Muscle layer of duodenum (tissue), 2 donors: ENCODE results near the gene KCNC1.

Experiments used
- H3K27ac ChIP-seq: one replicate; pipeline ENCODE4 v1.7.0; 2013; ENCODE audit warnings: mild to moderate bottlenecking, low read length
- H3K27me3 ChIP-seq: one replicate; pipeline ENCODE4 v1.7.0; 2013; ENCODE audit warnings: low read depth, mild to moderate bottlenecking, control low read depth, low read length
- H3K36me3 ChIP-seq, 2 donors: one replicate each; pipeline ENCODE4 v1.7.0; 2013; ENCODE audit warnings: low read length in 2 of 2, control low read depth in 1 of 2, mild to moderate bottlenecking in 1 of 2; ENCODE audit not compliant: insufficient read depth in 2 of 2, control insufficient read depth in 1 of 2
- H3K4me1 ChIP-seq, 2 donors: one replicate each; pipeline ENCODE4 v1.7.0; 2013; ENCODE audit warnings: low read length in 2 of 2, mild to moderate bottlenecking in 2 of 2, control low read depth in 1 of 2, moderate library complexity in 1 of 2; ENCODE audit not compliant: insufficient read depth in 2 of 2, control insufficient read depth in 1 of 2
- H3K4me3 ChIP-seq, 2 donors: one replicate each; pipeline ENCODE4 v1.7.0; 2013; ENCODE audit warnings: low read length in 2 of 2, low read depth in 1 of 2, mild to moderate bottlenecking in 1 of 2
- H3K9me3 ChIP-seq, 2 donors: one replicate each; pipeline ENCODE4 v1.7.0; 2013; ENCODE audit warnings: low read length in 2 of 2, control low read depth in 1 of 2, mild to moderate bottlenecking in 1 of 2; ENCODE audit not compliant: control insufficient read depth in 1 of 2
- donor health status: healthy.

The KCNC1 gene

GRCh38 chr11:17790453-17790852, 55.9 kb downstream of the KCNC1 start:
- Histone ChIP-seq H3K36me3 (peaks cover 0 to 5% of the 10 kb centered on the region in 2 donors), H3K27me3 (no peaks in the 10 kb centered on the region), H3K4me1 (no peaks in the 10 kb centered on the region), H3K9me3 (no peaks in the 10 kb centered on the region), H3K27ac (no peak overlapping the region), H3K4me3 (no peak overlapping the region)

- peaks cover 0 to 3% of the 10 kb centered on the region in 2 donors for H3K36me3 ChIP-seq
- no peak overlapping the region for H3K27ac ChIP-seq
- no peaks in the 10 kb centered on the region for H3K9me3 ChIP-seq
- no peaks in the 10 kb centered on the region for H3K27me3 ChIP-seq
- no peak overlapping the region for H3K4me3 ChIP-seq
- no peaks in the 10 kb centered on the region for H3K4me1 ChIP-seq
Measured at GRCh38 chr11:17791144-17791543, 56.6 kb downstream of the KCNC1 start.

GRCh38 chr11:17792161-17792560, 57.6 kb downstream of the KCNC1 start:
- H3K36me3 ChIP-seq, result no peaks in the 10 kb centered on the region
- H3K27ac ChIP-seq, result no peak overlapping the region
- H3K4me1 ChIP-seq, result no peaks in the 10 kb centered on the region
- no peaks in the 10 kb centered on the region for H3K27me3 ChIP-seq
- no peak overlapping the region for H3K4me3 ChIP-seq
- H3K9me3 ChIP-seq, result no peaks in the 10 kb centered on the region

GRCh38 chr11:17793642-17794170, 59.1 kb downstream of the KCNC1 start:
- Histone ChIP-seq H3K9me3 (no peaks in the 10 kb centered on the region), H3K4me1 (no peaks in the 10 kb centered on the region), H3K27ac (no peak overlapping the region), H3K4me3 (no peak overlapping the region), H3K36me3 (no peaks in the 10 kb centered on the region), H3K27me3 (no peaks in the 10 kb centered on the region)

GRCh38 chr11:17794981-17795380, 60.4 kb downstream of the KCNC1 start:
- H3K4me3 ChIP-seq, result no peak overlapping the region
- H3K9me3 ChIP-seq, result no peaks in the 10 kb centered on the region
- no peaks in the 10 kb centered on the region for H3K4me1 ChIP-seq
- no peak overlapping the region for H3K27ac ChIP-seq
- H3K36me3 ChIP-seq, result no peaks in the 10 kb centered on the region
- H3K27me3 ChIP-seq, result no peaks in the 10 kb centered on the region

- Histone ChIP-seq H3K36me3 (no peaks in the 10 kb centered on the region), H3K4me1 (no peaks in the 10 kb centered on the region), H3K27ac (no peak overlapping the region), H3K4me3 (no peak overlapping the region), H3K9me3 (no peaks in the 10 kb centered on the region), H3K27me3 (no peaks in the 10 kb centered on the region)
Measured at GRCh38 chr11:17796154-17796553, 61.6 kb downstream of the KCNC1 start.

GRCh38 chr11:17798253-17798652, 63.7 kb downstream of the KCNC1 start:
- no peak overlapping the region for H3K4me3 ChIP-seq
- H3K4me1 ChIP-seq, result no peaks in the 10 kb centered on the region
- no peaks in the 10 kb centered on the region for H3K27me3 ChIP-seq
- H3K36me3 ChIP-seq, result no peaks in the 10 kb centered on the region
- no peaks in the 10 kb centered on the region for H3K9me3 ChIP-seq
- H3K27ac ChIP-seq, result no peak overlapping the region

- no peaks in the 10 kb centered on the region for H3K9me3 ChIP-seq
- no peaks in the 10 kb centered on the region for H3K4me1 ChIP-seq
- no peaks in the 10 kb centered on the region for H3K36me3 ChIP-seq
- H3K4me3 ChIP-seq, result no peak overlapping the region
- H3K27ac ChIP-seq, result no peak overlapping the region
- no peaks in the 10 kb centered on the region for H3K27me3 ChIP-seq
Measured at GRCh38 chr11:17798716-17799115, 64.1 kb downstream of the KCNC1 start.

- Histone ChIP-seq H3K9me3 (no peaks in the 10 kb centered on the region), H3K4me1 (no peaks in the 10 kb centered on the region), H3K36me3 (no peaks in the 10 kb centered on the region), H3K27ac (no peak overlapping the region), H3K4me3 (no peak overlapping the region), H3K27me3 (no peaks in the 10 kb centered on the region)
Measured at GRCh38 chr11:17799147-17799546, 64.6 kb downstream of the KCNC1 start.

- Histone ChIP-seq H3K9me3 (no peaks in the 10 kb centered on the region), H3K4me3 (no peak overlapping the region), H3K27ac (no peak overlapping the region), H3K36me3 (no peaks in the 10 kb centered on the region), H3K27me3 (no peaks in the 10 kb centered on the region), H3K4me1 (no peaks in the 10 kb centered on the region)
Measured at GRCh38 chr11:17801166-17801565, 66.6 kb downstream of the KCNC1 start.

GRCh38 chr11:17802491-17802890, 67.9 kb downstream of the KCNC1 start:
- Histone ChIP-seq H3K36me3 (no peaks in the 10 kb centered on the region), H3K27me3 (no peaks in the 10 kb centered on the region), H3K27ac (no peak overlapping the region), H3K4me3 (no peak overlapping the region), H3K9me3 (no peaks in the 10 kb centered on the region), H3K4me1 (no peaks in the 10 kb centered on the region)

GRCh38 chr11:17803754-17804334, 69.3 kb downstream of the KCNC1 start:
- Histone ChIP-seq H3K9me3 (no peaks in the 10 kb centered on the region), H3K36me3 (no peaks in the 10 kb centered on the region), H3K27ac (no peak overlapping the region), H3K27me3 (no peaks in the 10 kb centered on the region), H3K4me3 (no peak overlapping the region), H3K4me1 (no peaks in the 10 kb centered on the region)
